WERI-Rb-1 (cell line): ENCODE measurements around the gene VPS51.

Experiments used
- DNase-seq: peaks from one replicate; pipeline ENCODE4 v3.0.0-alpha.2; 2020
- H3K27ac ChIP-seq: fragments of 250-450 bp; sonication (Bioruptor Pico); 2 replicates; pipeline ENCODE4 v1.5.1; 2020; ENCODE audit warnings: mild to moderate bottlenecking, moderate library complexity
- H3K27me3 ChIP-seq: fragments of 250-450 bp; sonication (Bioruptor Pico); 2 replicates; pipeline ENCODE4 v1.5.1; 2021; ENCODE audit warnings: mild to moderate bottlenecking, low read depth, moderate library complexity; ENCODE audit not compliant: insufficient read depth, severe bottlenecking
- H3K36me3 ChIP-seq: fragments of 250-450 bp; sonication (Bioruptor Pico); 2 replicates; pipeline ENCODE4 v1.5.1; 2020; ENCODE audit warnings: mild to moderate bottlenecking, moderate library complexity
- H3K4me3 ChIP-seq: 2 replicates; pipeline ENCODE4 v1.5.1; 2011; ENCODE audit warnings: low read depth, mild to moderate bottlenecking, control low read depth, low read length
- H3K9me3 ChIP-seq: fragments of 250-450 bp; sonication (Bioruptor Pico); 2 replicates; pipeline ENCODE4 v1.5.1; 2021; ENCODE audit warnings: mild to moderate bottlenecking, moderate library complexity; ENCODE audit not compliant: severe bottlenecking
- CTCF ChIP-seq: IDR thresholded peaks from 2 replicates; pipeline ENCODE4 v1.5.1; 2011; ENCODE audit warnings: low read depth, mild to moderate bottlenecking, control low read depth, inconsistent platforms, low read length

The VPS51 gene

GRCh38 chr11:65128182-65129145, 32.5 kb downstream of the VPS51 start:
- no peak for DNase-seq
- Histone ChIP-seq H3K27me3 (no peaks in the 10 kb centered on the region), H3K27ac (no peak overlapping the region), H3K9me3 (no peaks in the 10 kb centered on the region), H3K4me3 (no peak overlapping the region), H3K36me3 (peaks cover 93% of the 10 kb centered on the region)
- TF ChIP-seq CTCF, result no peak

GRCh38 chr11:65129649-65130441, 33.8 kb downstream of the VPS51 start:
- no peak for TF ChIP-seq CTCF
- peaks cover 79% of the 10 kb centered on the region for H3K36me3 ChIP-seq
- no peak for DNase-seq
- no peaks in the 10 kb centered on the region for H3K27me3 ChIP-seq
- H3K4me3 ChIP-seq, result no peak overlapping the region
- H3K27ac ChIP-seq, result no peak overlapping the region
- H3K9me3 ChIP-seq, result no peaks in the 10 kb centered on the region

- TF ChIP-seq CTCF, result no peak
- H3K9me3 ChIP-seq, result no peaks in the 10 kb centered on the region
- no peak for DNase-seq
- H3K4me3 ChIP-seq, result no peak overlapping the region
- H3K27me3 ChIP-seq, result no peaks in the 10 kb centered on the region
- no peak overlapping the region for H3K27ac ChIP-seq
- peaks cover 69% of the 10 kb centered on the region for H3K36me3 ChIP-seq
These were observed 34.8 kb downstream of the VPS51 start for GRCh38 chr11:65130631-65131416.

- no peak overlapping the region for H3K27ac ChIP-seq
- peaks cover 63% of the 10 kb centered on the region for H3K36me3 ChIP-seq
- no peak for DNase-seq
- TF ChIP-seq CTCF, result no peak
- no peak overlapping the region for H3K4me3 ChIP-seq
- no peaks in the 10 kb centered on the region for H3K9me3 ChIP-seq
- no peaks in the 10 kb centered on the region for H3K27me3 ChIP-seq
These were observed 35.4 kb downstream of the VPS51 start for GRCh38 chr11:65131417-65131776.

GRCh38 chr11:65131895-65132237, 35.9 kb downstream of the VPS51 start:
- peaks cover 59% of the 10 kb centered on the region for H3K36me3 ChIP-seq
- no peaks in the 10 kb centered on the region for H3K9me3 ChIP-seq
- DNase-seq, result no peak
- H3K27me3 ChIP-seq, result no peaks in the 10 kb centered on the region
- H3K27ac ChIP-seq, result no peak overlapping the region
- no peak overlapping the region for H3K4me3 ChIP-seq
- no peak for TF ChIP-seq CTCF
